Keratinocyte (primary cell): Measurements from ENCODE around the gene FXYD5. TPM values are rescaled to one million over a fixed set of nuclear protein-coding genes. Genes with fewer than 3 reads are reported as not detected.

Source experiments
- DNase-seq: peaks from one replicate; pipeline ENCODE4 v3.0.0-alpha.2; 2011; ENCODE audit warnings: low read depth, missing footprints, low spot score
- FAIRE-seq: peaks from 2 replicates; lab custom pipeline; 2011; peaks lifted over from hg19 to GRCh38; lab: Jason Lieb, UNC
- H2AFZ ChIP-seq: 2 replicates; pipeline ENCODE4 v1.6.0; 2012; ENCODE audit warnings: low read length, control low read depth, inconsistent platforms; ENCODE audit not compliant: control insufficient read depth
- H3K27ac ChIP-seq: 2 replicates; pipeline ENCODE4 v1.5.1; 2011; ENCODE audit warnings: low read length; ENCODE audit not compliant: control insufficient read depth, insufficient read depth
- H3K27me3 ChIP-seq: 3 replicates; pipeline ENCODE4 v1.6.0; 2011; ENCODE audit warnings: low read length; ENCODE audit not compliant: control insufficient read depth, insufficient read depth; ENCODE audit errors: extremely low read depth
- H3K36me3 ChIP-seq, 2 experiments: 2 replicates in 1 of 2; 3 replicates in 1 of 2; pipeline ENCODE4 v1.5.1; 2011; ENCODE audit warnings: low read length in 2 of 2, mild to moderate bottlenecking in 1 of 2; ENCODE audit not compliant: control insufficient read depth in 2 of 2, insufficient read depth in 2 of 2; ENCODE audit errors: extremely low read depth in 1 of 2
- H3K4me1 ChIP-seq: 3 replicates; pipeline ENCODE4 v1.5.1; 2011; ENCODE audit warnings: low read length; ENCODE audit not compliant: control insufficient read depth, insufficient read depth; ENCODE audit errors: extremely low read depth
- H3K4me2 ChIP-seq: 3 replicates; pipeline ENCODE4 v1.6.0; 2011; ENCODE audit warnings: low read depth, low read length; ENCODE audit not compliant: control insufficient read depth, insufficient read depth; ENCODE audit errors: extremely low read depth
- H3K4me3 ChIP-seq, 3 experiments: fragments of 200-600 bp in 1 of 3; sonication (generic) in 1 of 3; 2 replicates in 2 of 3; 3 replicates in 1 of 3; pipeline ENCODE4 v1.5.1; 2011 to 2016; ENCODE audit warnings: low read length in 3 of 3, mild to moderate bottlenecking in 3 of 3, control low read depth in 2 of 3, inconsistent platforms in 1 of 3, low read depth in 1 of 3, mixed read lengths in 1 of 3, mixed run types in 1 of 3, moderate library complexity in 1 of 3; ENCODE audit not compliant: control insufficient read depth in 2 of 3, insufficient read depth in 2 of 3; ENCODE audit errors: extremely low read depth in 1 of 3
- H3K79me2 ChIP-seq: 2 replicates; pipeline ENCODE4 v1.6.0; 2012; ENCODE audit warnings: low read length; ENCODE audit not compliant: control insufficient read depth, insufficient read depth
- H3K9ac ChIP-seq: 3 replicates; pipeline ENCODE4 v1.6.0; 2011; ENCODE audit warnings: low read length; ENCODE audit not compliant: control insufficient read depth, insufficient read depth; ENCODE audit errors: extremely low read depth
- H3K9me1 ChIP-seq: 3 replicates; pipeline ENCODE4 v1.6.0; 2011; ENCODE audit warnings: low read length; ENCODE audit not compliant: control insufficient read depth, insufficient read depth; ENCODE audit errors: extremely low read depth
- H3K9me3 ChIP-seq: 2 replicates; pipeline ENCODE4 v1.5.1; 2012; ENCODE audit warnings: low read depth, low read length; ENCODE audit not compliant: control insufficient read depth
- H4K20me1 ChIP-seq: 3 replicates; pipeline ENCODE4 v1.6.0; 2011; ENCODE audit warnings: low read length; ENCODE audit not compliant: control insufficient read depth, insufficient read depth; ENCODE audit errors: extremely low read depth
- CTCF ChIP-seq, 3 experiments: IDR thresholded peaks in 1 of 3; conservative IDR thresholded peaks in 1 of 3; optimal IDR thresholded peaks in 1 of 3; 2 replicates in 2 of 3; 3 replicates in 1 of 3; pipeline versions ENCODE3 to v1.5.1; 2011; ENCODE audit warnings: low read length in 3 of 3, mild to moderate bottlenecking in 3 of 3, moderate library complexity in 2 of 3, control low read depth in 1 of 3, inconsistent platforms in 1 of 3; ENCODE audit not compliant: insufficient read depth in 2 of 3; ENCODE audit errors: extremely low read depth in 1 of 3
- EZH2 ChIP-seq: IDR thresholded peaks from one replicate; pipeline ENCODE4 v1.6.1; 2012; ENCODE audit warnings: inconsistent platforms, mild to moderate bottlenecking, low read length, moderate library complexity
- dilution Hi-C: fragments of 300-500 bp; cut with MboI; formaldehyde crosslinking; loops from one replicate; pipeline ENCODE4 v1.7.0; 2020; ENCODE audit warnings: low sequenced_read_pairs; ENCODE audit not compliant: extremely low pct_ligation_motif_present
- polyA plus RNA-seq, 5 experiments: library from polyadenylated mRNA; depleted of rRNA in 3 of 5; stranded (reverse) in 3 of 5; stranded (forward) in 1 of 5; unstranded in 1 of 5; fragments of >200 nt; gene quantifications; 1 replicate in 1 of 5; 2 replicates in 3 of 5; 3 replicates in 1 of 5; pipeline versions ENCODE4 v1.2.1 to v1.2.3, GENCODE V29; 2011 to 2012; ENCODE audit warnings: missing spikeins in 2 of 5, low read depth in 1 of 5, low replicate concordance in 1 of 5

The FXYD5 gene
- polyA plus RNA-seq, 1 donor (not counting 4 experiments of a cell fraction or from before 2014, with no cell fraction given) = 122 TPM

DNA sequence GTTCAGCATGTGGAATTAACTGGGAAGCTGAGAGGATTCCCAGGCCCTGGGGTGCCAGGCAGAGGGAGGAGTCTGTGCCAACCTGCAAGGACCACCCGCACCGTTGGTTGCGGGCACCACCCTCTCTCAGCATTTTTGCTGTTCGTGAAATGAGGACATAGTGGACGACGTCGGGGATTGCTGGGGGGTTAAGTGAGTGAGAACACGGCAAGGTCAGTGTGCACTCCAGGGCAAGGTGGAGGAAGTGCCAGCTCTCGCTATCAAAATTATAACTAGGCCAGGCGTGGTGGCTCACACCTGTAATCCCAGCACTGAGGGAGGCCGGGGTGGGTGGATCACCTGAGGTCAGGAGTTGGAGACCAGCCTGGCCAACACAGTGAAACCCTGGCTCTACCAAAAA is 36.7 kb upstream of the FXYD5 start:
- peak overlapping the region; percentile 100 for H3K4me2 ChIP-seq

GRCh38 chr19:35118268-35119020 is 36.1 kb upstream of the FXYD5 start:
- Histone ChIP-seq H3K9me1 (no peaks in the 10 kb centered on the region), H2AFZ (no peak overlapping the region), H3K4me1 (peaks cover 75% of the 10 kb centered on the region), H3K27ac (peak overlapping the region; percentile 87), H3K4me2 (peak overlapping the region; percentile 100), H4K20me1 (no peaks in the 10 kb centered on the region), H3K27me3 (no peaks in the 10 kb centered on the region), H3K4me3 (peak overlapping the region; percentile 30 to 93 (median 35)), H3K36me3 (peaks cover 7 to 19% of the 10 kb centered on the region in 2 experiments), H3K9ac (peak overlapping the region; percentile 91), H3K9me3 (no peaks in the 10 kb centered on the region), H3K79me2 (peaks cover 38% of the 10 kb centered on the region)
- FAIRE-seq (peak; percentile 57), DNase-seq (no peak)
- no peak for TF ChIP-seq EZH2
- TF ChIP-seq CTCF (optimal IDR thresholded peaks at IDR 0.05 in 1 of 3, IDR thresholded peaks at IDR 0.05 in 1 of 3, conservative IDR thresholded peaks at IDR 0.05 in 1 of 3; ENCODE audit: extremely low read depth in 1 of 3, insufficient read depth in 2 of 3, low read length in 3 of 3) = no peak
- dilution Hi-C loops = no loop called here

More for the DNA sequence above, 36.7 kb upstream of the FXYD5 start:
- peaks cover 69% of the 10 kb centered on the region for H3K4me1 ChIP-seq
- H3K9me3 ChIP-seq = no peaks in the 10 kb centered on the region
- H2AFZ ChIP-seq = no peak overlapping the region
- FAIRE-seq (no peak), DNase-seq (no peak)
- TF ChIP-seq EZH2 (no peak), CTCF (optimal IDR thresholded peaks at IDR 0.05 in 1 of 3, IDR thresholded peaks at IDR 0.05 in 1 of 3, conservative IDR thresholded peaks at IDR 0.05 in 1 of 3; ENCODE audit: extremely low read depth in 1 of 3, insufficient read depth in 2 of 3, low read length in 3 of 3) (no peak)
- H3K4me3 ChIP-seq = peak overlapping the region; percentile 93 to 95 (median 94)
- dilution Hi-C loops = no loop called here
- H3K36me3 ChIP-seq = peaks cover 7 to 19% of the 10 kb centered on the region in 2 experiments
- H3K27me3 ChIP-seq = no peaks in the 10 kb centered on the region
- peaks cover 38% of the 10 kb centered on the region for H3K79me2 ChIP-seq
- peak overlapping the region; percentile 87 for H3K27ac ChIP-seq
- no peaks in the 10 kb centered on the region for H3K9me1 ChIP-seq
- peak overlapping the region; percentile 91 for H3K9ac ChIP-seq
- H4K20me1 ChIP-seq = no peaks in the 10 kb centered on the region
